GM21381 (cell line): ENCODE results near the gene LYRM9.
"Not testable (repeated sequence)": the region's sequence is repeated elsewhere in the genome, so short reads cannot be mapped to it uniquely, and the experiment has no call there.

Experiments
- ATAC-seq: cut with Tn5 transposase; IDR thresholded peaks from one replicate; pipeline ENCODE4 v1.9.1; 2021; ENCODE audit warnings: mild to moderate bottlenecking, moderate library complexity; ENCODE audit not compliant: unreplicated experiment

LYRM9 gene

GRCh38 chr17:27906623-27907022, 13.5 kb upstream of the LYRM9 start:
- no peak for ATAC-seq

DNA sequence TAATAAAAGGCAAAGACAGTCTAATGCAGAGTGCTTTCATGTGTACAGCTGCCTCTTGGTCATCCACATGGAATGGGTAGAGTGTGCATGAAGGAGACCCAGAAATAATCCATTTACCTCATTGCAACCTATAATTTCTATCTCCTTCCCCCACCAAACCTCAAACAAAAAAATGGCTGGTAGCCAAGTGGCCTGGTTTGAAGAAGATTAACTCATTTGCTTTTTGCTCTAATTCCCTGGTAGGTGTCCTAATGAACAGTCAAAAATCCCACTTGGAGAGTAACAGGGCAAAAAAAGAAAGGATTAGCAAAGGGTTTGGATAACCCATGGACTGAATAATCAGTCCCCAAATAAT, 13.0 kb upstream of the LYRM9 start:
- ATAC-seq, result no peak

GRCh38 chr17:27905447-27906225, 12.5 kb upstream of the LYRM9 start:
- ATAC-seq, result no peak

- no peak for ATAC-seq
Observed at GRCh38 chr17:27904534-27905446, 11.6 kb upstream of the LYRM9 start.

- no peak for ATAC-seq
Observed at GRCh38 chr17:27904114-27904513, 10.9 kb upstream of the LYRM9 start.

- ATAC-seq, result no peak
Observed at GRCh38 chr17:27899525-27899924, 6.4 kb upstream of the LYRM9 start.

DNA sequence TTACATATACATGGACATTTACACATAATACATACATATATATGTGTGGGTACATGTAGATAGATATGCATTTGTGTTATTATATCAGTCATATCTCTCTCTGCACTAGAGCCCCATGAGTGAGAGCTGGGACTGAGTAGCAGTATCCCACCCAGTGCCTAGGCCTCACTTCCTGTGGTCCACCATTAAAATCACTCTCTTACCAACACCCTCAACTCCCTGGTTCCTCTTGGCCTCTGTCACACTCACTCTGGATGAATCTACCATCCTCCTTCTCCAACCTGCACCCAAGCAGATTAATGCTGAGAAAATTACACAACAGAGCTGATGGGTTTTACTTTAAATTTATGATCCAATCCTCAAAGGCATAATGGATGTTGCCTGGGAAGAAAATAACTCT, 4.9 kb upstream of the LYRM9 start:
- no peak for ATAC-seq

- ATAC-seq, result no peak
Observed at GRCh38 chr17:27896701-27897100, 3.5 kb upstream of the LYRM9 start.

GRCh38 chr17:27895940-27896535, 2.9 kb upstream of the LYRM9 start:
- no peak for ATAC-seq

GRCh38 chr17:27895123-27895895, 2.1 kb upstream of the LYRM9 start:
- ATAC-seq, result no peak

- ATAC-seq, result no peak
Observed at GRCh38 chr17:27893841-27894503, 807 bp upstream of the LYRM9 start.

- no peak for ATAC-seq
Observed at GRCh38 chr17:27892542-27892865, 661 bp downstream of the LYRM9 start.

- ATAC-seq, result no peak
Observed at GRCh38 chr17:27891841-27892240, 1.3 kb downstream of the LYRM9 start.

DNA sequence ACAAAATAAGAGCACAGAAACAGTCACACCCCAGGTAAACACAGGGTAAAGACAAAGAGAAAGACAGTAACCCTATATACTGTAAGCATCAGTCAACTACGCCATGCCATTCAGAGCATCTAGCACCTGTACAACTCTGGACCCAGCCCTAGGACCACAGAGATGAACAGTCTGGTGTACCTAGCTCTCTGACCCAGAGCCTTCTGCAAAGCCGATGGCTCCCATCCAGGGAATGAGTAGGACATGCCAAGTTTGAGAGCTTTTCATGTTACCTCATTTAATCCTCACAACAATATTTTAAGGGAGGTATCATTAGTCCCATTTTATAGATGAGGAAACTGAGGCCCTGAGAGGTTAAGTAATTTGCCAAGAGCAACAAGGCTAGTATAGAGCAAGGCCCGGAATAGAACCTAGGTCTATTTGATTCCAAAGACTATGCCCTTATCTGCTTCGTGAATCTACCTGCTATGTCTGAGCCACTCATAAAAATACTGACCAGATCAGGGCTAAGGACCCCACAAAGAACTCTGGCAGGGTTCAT, 3.4 kb downstream of the LYRM9 start:
- no peak for ATAC-seq

DNA sequence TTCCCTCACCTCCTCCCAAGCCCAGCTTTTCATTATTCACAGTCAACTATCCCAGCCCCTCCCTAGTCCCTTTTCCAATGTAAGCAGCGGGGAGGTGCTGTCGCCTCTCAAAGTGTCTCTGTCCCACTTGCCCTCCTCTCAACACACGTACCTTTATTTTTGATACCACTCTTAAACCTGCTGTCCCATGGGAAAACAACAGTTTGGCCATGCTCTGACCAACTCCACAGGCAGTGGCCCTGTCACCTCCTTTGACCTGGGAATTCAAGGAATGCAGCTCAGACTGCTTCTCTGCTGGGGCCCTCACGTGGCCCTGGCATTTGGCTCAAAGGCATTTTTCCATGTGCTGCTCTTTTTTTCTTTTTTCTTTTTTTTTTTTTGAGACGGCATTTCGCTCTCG, 4.2 kb downstream of the LYRM9 start:
- no peak for ATAC-seq

- no peak for ATAC-seq
Observed at GRCh38 chr17:27888067-27888466, 5.1 kb downstream of the LYRM9 start.

GRCh38 chr17:27886348-27886906, 6.7 kb downstream of the LYRM9 start:
- ATAC-seq, result not testable (repeated sequence)

DNA sequence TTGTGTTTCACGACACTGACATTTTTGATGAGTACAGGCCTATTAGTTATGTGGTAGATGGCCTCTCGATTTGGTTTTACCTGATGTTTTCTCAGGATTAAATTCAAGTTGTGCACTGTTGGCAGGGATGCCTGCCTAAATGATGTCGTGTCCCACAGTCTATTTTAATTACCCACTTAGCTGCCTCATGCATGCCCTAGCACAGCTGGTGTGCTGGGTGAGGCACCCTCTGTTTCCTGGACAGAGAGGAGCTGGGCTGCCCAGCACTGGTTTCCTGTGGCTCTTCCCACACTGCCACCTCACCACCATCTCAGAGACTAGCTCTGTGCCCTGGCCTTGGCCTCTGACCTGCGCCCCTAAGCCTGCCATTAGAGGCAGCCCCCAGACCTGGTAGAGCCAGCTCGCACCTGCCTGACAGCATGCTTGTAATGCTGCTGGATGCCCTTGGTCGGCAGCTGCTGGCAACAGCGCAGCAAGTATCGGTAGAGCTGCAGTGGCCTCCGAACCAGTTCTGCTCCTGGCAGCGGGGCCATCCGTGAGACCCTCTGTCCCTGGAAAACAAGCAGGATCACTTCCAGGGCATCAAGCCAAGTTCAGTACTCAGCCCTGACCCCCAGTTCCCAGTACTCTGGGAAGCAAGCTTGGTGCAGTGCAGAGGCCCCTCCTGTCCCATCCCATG, 10.9 kb downstream of the LYRM9 start:
- no peak for ATAC-seq

GRCh38 chr17:27879987-27880608, 13.1 kb downstream of the LYRM9 start:
- no peak for ATAC-seq
